Esophagus muscularis mucosa (tissue), 4 donors: ENCODE results near the gene EGFL8. TPM values are rescaled to one million over a fixed set of nuclear protein-coding genes. Genes with fewer than 3 reads are reported as not detected.

Source experiments
- DNase-seq: peaks from one replicate; pipeline ENCODE4 v3.0.0-alpha.2; 2017; ENCODE audit errors: extremely low spot score
- H3K27ac ChIP-seq, 4 donors: fragments of 200-600 bp; sonication (generic); replicated peaks in 1 of 4; 1 replicate in 3 of 4; 2 replicates in 1 of 4; pipeline ENCODE4 v1.5.1; 2016 to 2019; ENCODE audit warnings: mild to moderate bottlenecking in 1 of 4
- H3K27me3 ChIP-seq, 4 donors: fragments of 200-600 bp; sonication (generic); one replicate each; pipeline versions ENCODE4 v1.5.1 to v1.6.0; 2016 to 2019
- H3K36me3 ChIP-seq, 4 donors: fragments of 200-600 bp; sonication (generic); one replicate each; pipeline ENCODE4 v1.5.1; 2016 to 2019
- H3K4me1 ChIP-seq, 4 donors: fragments of 200-600 bp; sonication (generic); one replicate each; pipeline ENCODE4 v1.5.1; 2016 to 2019
- H3K4me3 ChIP-seq, 4 donors: fragments of 200-600 bp; sonication (generic); 1 replicate in 2 of 4; 2 replicates in 2 of 4; pipeline ENCODE4 v1.5.1; 2016 to 2019; ENCODE audit warnings: mild to moderate bottlenecking in 4 of 4, moderate library complexity in 1 of 4
- H3K9me3 ChIP-seq, 4 donors: fragments of 200-600 bp; sonication (generic); 1 replicate in 3 of 4; 2 replicates in 1 of 4; pipeline ENCODE4 v1.5.1; 2016 to 2019
- EP300 ChIP-seq: sonication (generic); formaldehyde crosslinking; IDR thresholded peaks from one replicate; pipeline ENCODE4 v1.6.1; 2017; ENCODE audit warnings: antibody characterized with exemption
- POLR2A ChIP-seq: fragments of 450-650 bp; IDR thresholded peaks from one replicate; pipeline ENCODE4 v1.6.1; 2017; ENCODE audit warnings: antibody characterized with exemption, moderate library complexity, mild to moderate bottlenecking, low read depth
- POLR2AphosphoS5 ChIP-seq, 2 donors: sonication (generic); formaldehyde crosslinking; IDR thresholded peaks; one replicate each; pipeline ENCODE4 v1.6.1; 2017; ENCODE audit warnings: antibody characterized with exemption in 2 of 2
- WGBS: methylation state at CpG from one replicate; pipeline ENCODE4 v1.1.5; 2018; 5-methylcytosine and 5-hydroxymethylcytosine counted together
- intact Hi-C: fragments of 100-400 bp; cut with DNase I; formaldehyde crosslinking; loops from one replicate; pipeline ENCODE4 v1.15.1; 2023
- total RNA-seq, 4 donors: library from RNA; depleted of rRNA; stranded (reverse); fragments of >200 nt; gene quantifications; one replicate each; pipeline versions ENCODE4 v1.1.0 to v1.2.1, GENCODE V29; 2016
- TF ChIP-seq, protein P1 (sequence below), 3 experiments: fragments of 200-600 bp in 2 of 3; fragments of 450-650 bp in 1 of 3; sonication (generic) in 2 of 3; IDR thresholded peaks; one replicate each; pipeline ENCODE4 v1.5.1; 2017 to 2019; ENCODE audit warnings: antibody characterized with exemption in 3 of 3, mild to moderate bottlenecking in 2 of 3, moderate library complexity in 1 of 3

Gene EGFL8
- total RNA-seq = 10 to 100 TPM in 2 of 4 donors, 1 to 10 TPM in 2; 8.1 to 20.7 (median 13.9) TPM

DNA sequence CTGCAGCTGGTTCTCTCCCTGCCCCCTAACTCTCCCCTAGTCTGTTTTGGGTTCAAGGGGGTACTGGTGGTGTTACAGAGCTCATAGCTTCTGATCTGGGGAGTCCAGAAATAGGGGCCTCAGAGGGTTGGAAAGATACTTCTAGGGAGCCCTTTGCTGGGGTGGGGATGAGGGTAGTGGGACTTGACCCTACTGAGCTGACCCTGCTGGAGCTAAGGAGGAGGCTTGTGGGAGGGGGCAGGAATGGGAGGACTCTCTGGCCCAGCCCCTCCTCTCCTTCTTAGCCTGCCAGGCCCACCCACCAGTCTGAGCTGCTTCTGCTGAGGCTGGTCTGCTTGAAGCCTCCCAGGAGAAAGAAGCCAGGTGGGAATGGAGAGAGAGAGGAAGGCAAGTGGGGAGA lies at the start of gene EGFL8:
EGFL8 (plus strand) TSS at position 301 of the 400 bp plus-strand sequence. CDS start 1,571 bp downstream, outside the sequence.
- H3K27ac ChIP-seq = peak within 1 kb of the TSS; percentile 58 to 72 (median 67)
- no peaks in the 10 kb centered on the region for H3K27me3 ChIP-seq
- TF ChIP-seq POLR2A (no peak), POLR2AphosphoS5 (IDR thresholded peaks at IDR 0.05) (no peak), EP300 (no peak)
- TF ChIP-seq, protein P1, sequence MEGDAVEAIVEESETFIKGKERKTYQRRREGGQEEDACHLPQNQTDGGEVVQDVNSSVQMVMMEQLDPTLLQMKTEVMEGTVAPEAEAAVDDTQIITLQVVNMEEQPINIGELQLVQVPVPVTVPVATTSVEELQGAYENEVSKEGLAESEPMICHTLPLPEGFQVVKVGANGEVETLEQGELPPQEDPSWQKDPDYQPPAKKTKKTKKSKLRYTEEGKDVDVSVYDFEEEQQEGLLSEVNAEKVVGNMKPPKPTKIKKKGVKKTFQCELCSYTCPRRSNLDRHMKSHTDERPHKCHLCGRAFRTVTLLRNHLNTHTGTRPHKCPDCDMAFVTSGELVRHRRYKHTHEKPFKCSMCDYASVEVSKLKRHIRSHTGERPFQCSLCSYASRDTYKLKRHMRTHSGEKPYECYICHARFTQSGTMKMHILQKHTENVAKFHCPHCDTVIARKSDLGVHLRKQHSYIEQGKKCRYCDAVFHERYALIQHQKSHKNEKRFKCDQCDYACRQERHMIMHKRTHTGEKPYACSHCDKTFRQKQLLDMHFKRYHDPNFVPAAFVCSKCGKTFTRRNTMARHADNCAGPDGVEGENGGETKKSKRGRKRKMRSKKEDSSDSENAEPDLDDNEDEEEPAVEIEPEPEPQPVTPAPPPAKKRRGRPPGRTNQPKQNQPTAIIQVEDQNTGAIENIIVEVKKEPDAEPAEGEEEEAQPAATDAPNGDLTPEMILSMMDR (IDR thresholded peaks at IDR 0.05) = no peak
- peaks cover 0 to 28% (median 19%) of the 10 kb centered on the region in 4 donors for H3K4me1 ChIP-seq
- intact Hi-C loops = no loop called here
- no peak within 1 kb of the TSS for H3K4me3 ChIP-seq
- H3K9me3 ChIP-seq = no peaks in the 10 kb centered on the region
- H3K36me3 ChIP-seq = peaks cover 7 to 95% (median 82%) of the 10 kb centered on the region in 4 donors
- DNase-seq = no peak

DNA sequence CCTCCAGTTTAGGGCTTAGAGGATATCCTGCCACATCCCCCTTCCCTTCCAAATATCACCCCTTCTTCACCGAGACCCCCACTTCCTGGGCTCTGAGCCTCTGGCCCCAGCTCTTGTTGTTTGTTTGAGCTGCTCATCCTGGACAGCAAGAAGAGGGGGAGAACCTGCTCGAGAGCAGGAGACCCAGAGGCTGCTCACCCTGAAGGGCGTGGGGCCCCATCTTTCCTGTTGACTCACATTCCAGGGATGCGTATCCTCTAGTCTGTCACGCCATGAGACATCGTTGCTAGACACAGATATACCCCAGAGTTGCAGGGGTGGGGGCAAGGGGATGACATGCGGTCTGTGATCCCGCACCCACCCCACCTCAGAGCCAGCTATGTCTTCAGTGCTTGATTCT lies 49.6 kb upstream of the EGFL8 start:
- peaks cover 26 to 50% (median 49%) of the 10 kb centered on the region in 4 donors for H3K36me3 ChIP-seq
- DNase-seq = no peak
- H3K4me3 ChIP-seq = no peak overlapping the region
- WGBS = 72% methylated on average over 8 of the region's 8 CpGs
- TF ChIP-seq EP300 (no peak), POLR2AphosphoS5 (IDR thresholded peaks at IDR 0.05) (no peak), POLR2A (no peak)
- TF ChIP-seq, protein P1 (IDR thresholded peaks at IDR 0.05) = no peak
- peaks cover 58 to 74% (median 69%) of the 10 kb centered on the region in 4 donors for H3K4me1 ChIP-seq
- H3K9me3 ChIP-seq = no peaks in the 10 kb centered on the region
- intact Hi-C loops = no loop called here
- H3K27me3 ChIP-seq = no peaks in the 10 kb centered on the region
- H3K27ac ChIP-seq = peak overlapping the region; percentile 77 to 83 (median 81)

DNA sequence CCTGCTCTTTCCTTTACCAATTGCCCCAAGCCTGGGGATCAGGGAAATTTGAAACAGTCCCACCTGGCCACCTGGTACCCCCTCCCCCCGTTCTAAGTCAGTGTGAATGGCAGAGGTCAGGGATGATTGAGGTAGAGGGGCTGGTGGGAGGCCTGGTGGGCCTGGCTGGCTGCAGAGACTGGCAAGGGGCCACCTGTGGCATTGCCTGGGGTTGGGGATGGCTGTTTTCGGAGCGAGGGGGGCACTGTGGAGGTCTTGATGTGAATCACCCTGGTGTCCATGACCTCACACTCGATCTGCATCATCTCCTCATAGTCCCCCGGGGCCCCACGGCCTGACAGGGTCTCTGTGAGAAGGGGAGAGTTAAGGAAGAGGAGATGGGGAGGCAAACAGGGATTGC lies 48.8 kb upstream of the EGFL8 start:
- no peak for TF ChIP-seq EP300
- no peak for TF ChIP-seq POLR2AphosphoS5 (IDR thresholded peaks at IDR 0.05)
- no peak for TF ChIP-seq POLR2A
- TF ChIP-seq, protein P1 (IDR thresholded peaks at IDR 0.05) = no peak
- no peak for DNase-seq
- 82% methylated on average over 4 of the region's 6 CpGs for WGBS
- Histone ChIP-seq H3K27me3 (no peaks in the 10 kb centered on the region), H3K27ac (peak overlapping the region; percentile 77 to 83 (median 81)), H3K4me1 (peaks cover 50 to 69% (median 62%) of the 10 kb centered on the region in 4 donors), H3K4me3 (no peak overlapping the region), H3K9me3 (no peaks in the 10 kb centered on the region), H3K36me3 (peaks cover 29 to 59% (median 57%) of the 10 kb centered on the region in 4 donors)
- intact Hi-C loops = no loop called here

DNA sequence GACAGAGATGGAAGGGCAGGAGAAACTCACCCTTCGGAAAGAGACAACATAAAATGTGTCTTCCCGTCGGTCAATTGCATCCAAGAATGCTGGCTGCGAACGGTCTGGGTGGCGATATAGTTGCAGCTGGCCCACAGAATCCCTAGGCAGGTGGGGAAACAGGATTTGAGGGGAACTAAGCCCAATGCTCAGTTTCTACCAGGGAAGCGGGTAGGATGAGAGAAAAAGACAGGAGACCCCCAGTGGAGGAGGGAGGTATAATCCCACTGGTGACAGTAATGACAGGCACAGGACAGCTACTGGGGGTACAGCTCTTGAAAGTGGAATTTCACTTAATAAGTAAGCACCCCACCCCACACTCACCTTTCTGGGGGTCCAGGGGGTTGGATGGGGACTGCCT lies 47.7 kb upstream of the EGFL8 start:
- H3K27ac ChIP-seq = peak overlapping the region in 2 of 4 donors; percentile 2 to 7
- H3K36me3 ChIP-seq = peaks cover 40 to 69% (median 68%) of the 10 kb centered on the region in 4 donors
- intact Hi-C loops = no loop called here
- TF ChIP-seq POLR2AphosphoS5 (IDR thresholded peaks at IDR 0.05) (no peak), EP300 (no peak), POLR2A (no peak)
- TF ChIP-seq, protein P1 (IDR thresholded peaks at IDR 0.05) = peak in 1 of 3 experiments; percentile 34
- DNase-seq = no peak
- no peaks in the 10 kb centered on the region for H3K9me3 ChIP-seq
- peaks cover 45 to 58% (median 51%) of the 10 kb centered on the region in 4 donors for H3K4me1 ChIP-seq
- no peaks in the 10 kb centered on the region for H3K27me3 ChIP-seq
- WGBS = 77% methylated on average over 7 of the region's 7 CpGs
- H3K4me3 ChIP-seq = no peak overlapping the region

DNA sequence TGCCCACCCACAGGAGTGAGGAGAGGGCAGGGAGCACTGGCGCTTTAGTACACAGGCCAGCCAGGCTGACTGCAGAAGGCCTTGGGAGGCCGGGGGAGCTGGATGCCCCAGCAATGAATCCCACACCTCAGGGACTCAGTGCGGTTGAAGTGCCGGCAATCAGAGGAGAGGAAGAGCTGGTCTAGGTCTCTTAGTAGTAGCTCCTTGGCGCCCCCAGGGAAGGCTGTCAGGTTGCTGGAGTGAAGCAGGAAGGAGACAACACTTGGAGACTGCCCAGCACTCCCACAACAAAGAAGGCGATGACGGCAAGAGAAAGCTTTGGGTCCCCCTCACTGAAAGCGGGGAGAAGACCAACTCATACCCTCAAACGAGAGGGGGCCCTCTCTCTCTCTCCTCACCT lies 46.9 kb upstream of the EGFL8 start:
- Histone ChIP-seq H3K4me3 (no peak overlapping the region), H3K27ac (peak overlapping the region in 2 of 4 donors; percentile 2), H3K36me3 (peaks cover 44 to 77% (median 75%) of the 10 kb centered on the region in 4 donors), H3K4me1 (peaks cover 37 to 50% (median 43%) of the 10 kb centered on the region in 4 donors), H3K9me3 (no peaks in the 10 kb centered on the region), H3K27me3 (no peaks in the 10 kb centered on the region)
- WGBS = 87% methylated on average over 9 of the region's 9 CpGs
- DNase-seq = no peak
- intact Hi-C loops = no loop called here
- TF ChIP-seq POLR2A = no peak
- no peak for TF ChIP-seq EP300
- no peak for TF ChIP-seq POLR2AphosphoS5 (IDR thresholded peaks at IDR 0.05)
- TF ChIP-seq, protein P1 (IDR thresholded peaks at IDR 0.05) = no peak
